H9 (cell line): ENCODE data around the gene UFSP2. TPM values are rescaled to one million over a fixed set of nuclear protein-coding genes. Genes with fewer than 3 reads are reported as not detected.

Experiments used
- DNase-seq: peaks from one replicate; pipeline ENCODE4 v3.0.0-alpha.2; 2017
- H2AFZ ChIP-seq: one replicate; pipeline ENCODE4 v1.6.1; 2013; ENCODE audit warnings: mild to moderate bottlenecking, low read length, control low read depth, moderate library complexity
- H2AK5ac ChIP-seq: 2 replicates; pipeline ENCODE4 v1.6.1; 2013; ENCODE audit warnings: low read length, control low read depth, mixed read lengths; ENCODE audit not compliant: insufficient read length
- H2BK120ac ChIP-seq: one replicate; pipeline ENCODE4 v1.6.1; 2013; ENCODE audit warnings: low read depth, mild to moderate bottlenecking, low read length, control low read depth, inconsistent platforms; ENCODE audit not compliant: poor library complexity, severe bottlenecking
- H2BK12ac ChIP-seq: 2 replicates; pipeline ENCODE4 v1.6.1; 2013; ENCODE audit warnings: low read length, control low read depth, mixed read lengths, low read depth; ENCODE audit not compliant: insufficient read length
- H2BK15ac ChIP-seq: 2 replicates; pipeline ENCODE4 v1.6.1; 2013; ENCODE audit warnings: low read depth, low read length, control low read depth
- H2BK20ac ChIP-seq: one replicate; pipeline ENCODE4 v1.6.1; 2013; ENCODE audit warnings: low read depth, mild to moderate bottlenecking, low read length, control low read depth, inconsistent platforms; ENCODE audit not compliant: poor library complexity, severe bottlenecking
- H2BK5ac ChIP-seq: 2 replicates; pipeline ENCODE4 v1.6.1; 2013; ENCODE audit warnings: low read length, control low read depth, mixed read lengths; ENCODE audit not compliant: insufficient read length
- H3K14ac ChIP-seq: 2 replicates; pipeline ENCODE4 v1.6.1; 2013; ENCODE audit warnings: low read length, control low read depth; ENCODE audit not compliant: insufficient read depth
- H3K18ac ChIP-seq: 2 replicates; pipeline ENCODE4 v1.6.1; 2013; ENCODE audit warnings: low read depth, mild to moderate bottlenecking, mixed read lengths, low read length, control low read depth; ENCODE audit not compliant: insufficient read length
- H3K23ac ChIP-seq: 2 replicates; pipeline ENCODE4 v1.6.1; 2013; ENCODE audit warnings: low read length, control low read depth, mixed read lengths, low read depth; ENCODE audit not compliant: insufficient read length
- H3K23me2 ChIP-seq: 2 replicates; pipeline ENCODE4 v1.6.1; 2013; ENCODE audit warnings: low read depth, mild to moderate bottlenecking, mixed read lengths, low read length, control low read depth; ENCODE audit not compliant: insufficient read length, poor library complexity, severe bottlenecking
- H3K27ac ChIP-seq: 2 replicates; pipeline ENCODE4 v1.5.1; 2013; ENCODE audit warnings: low read length, control low read depth, mixed read lengths, low read depth; ENCODE audit not compliant: insufficient read length
- H3K27me3 ChIP-seq: 2 replicates; pipeline ENCODE4 v1.6.1; 2013; ENCODE audit warnings: low read length, control low read depth, inconsistent platforms; ENCODE audit not compliant: insufficient read depth
- H3K4ac ChIP-seq: 2 replicates; pipeline ENCODE4 v1.6.1; 2013; ENCODE audit warnings: low read depth, mild to moderate bottlenecking, control low read depth, inconsistent platforms, low read length, moderate library complexity
- H3K4me1 ChIP-seq: 2 replicates; pipeline ENCODE4 v1.6.1; 2013; ENCODE audit warnings: low read length, control low read depth, inconsistent platforms; ENCODE audit not compliant: insufficient read depth
- H3K4me2 ChIP-seq: 2 replicates; pipeline ENCODE4 v1.6.1; 2013; ENCODE audit warnings: low read length, control low read depth, mixed read lengths; ENCODE audit not compliant: insufficient read length, insufficient read depth
- H3K56ac ChIP-seq: 2 replicates; pipeline ENCODE4 v1.6.1; 2013; ENCODE audit warnings: low read depth, mild to moderate bottlenecking, mixed read lengths, low read length, control low read depth; ENCODE audit not compliant: insufficient read length
- H3K79me1 ChIP-seq: 2 replicates; pipeline ENCODE4 v1.6.1; 2013; ENCODE audit warnings: low read depth, mild to moderate bottlenecking, moderate library complexity, low read length, control low read depth, inconsistent platforms; ENCODE audit not compliant: insufficient read depth, poor library complexity, severe bottlenecking
- H3K79me2 ChIP-seq: 2 replicates; pipeline ENCODE4 v1.6.1; 2013; ENCODE audit warnings: low read length, control low read depth, inconsistent platforms; ENCODE audit not compliant: insufficient read depth
- H3K9ac ChIP-seq: 2 replicates; pipeline ENCODE4 v1.6.1; 2013; ENCODE audit warnings: low read length, control low read depth, mixed read lengths; ENCODE audit not compliant: insufficient read length; ENCODE audit errors: extremely low read depth
- H3K9me3 ChIP-seq: one replicate; pipeline ENCODE4 v1.6.1; 2013; ENCODE audit warnings: low read depth, low read length, inconsistent platforms; ENCODE audit not compliant: control insufficient read depth
- H3T11ph ChIP-seq: one replicate; pipeline ENCODE4 v1.6.1; 2013; ENCODE audit warnings: mild to moderate bottlenecking, low read length, control low read depth, inconsistent platforms
- H4K20me1 ChIP-seq: one replicate; pipeline ENCODE4 v1.6.1; 2013; ENCODE audit not compliant: control insufficient read depth, insufficient read length, insufficient read depth
- H4K5ac ChIP-seq: 2 replicates; pipeline ENCODE4 v1.6.1; 2013; ENCODE audit warnings: low read depth, mild to moderate bottlenecking, mixed read lengths, low read length, control low read depth; ENCODE audit not compliant: insufficient read length
- H4K8ac ChIP-seq: replicated peaks from 2 replicates; pipeline ENCODE4 v1.6.1; 2013; ENCODE audit warnings: low read length, control low read depth, mixed read lengths, low read depth; ENCODE audit not compliant: insufficient read length
- H4K91ac ChIP-seq: 2 replicates; pipeline ENCODE4 v1.6.1; 2013; ENCODE audit warnings: low read depth, mild to moderate bottlenecking, moderate library complexity, mixed read lengths, low read length, control low read depth; ENCODE audit not compliant: insufficient read length
- H3K27ac Mint-ChIP-seq, 3 experiments: 2 replicates in 2 of 3; 3 replicates in 1 of 3; pipeline ENCODE4 v1.8.0; 2020 to 2021; ENCODE audit warnings: mixed read lengths in 3 of 3, mild to moderate bottlenecking in 1 of 3, moderate library complexity in 1 of 3
- H3K27me3 Mint-ChIP-seq: 2 replicates; pipeline ENCODE4 v1.8.0; 2021; ENCODE audit warnings: low read depth, mild to moderate bottlenecking, moderate library complexity, mixed read lengths
- H3K36me3 Mint-ChIP-seq, 3 experiments: 2 replicates in 2 of 3; 3 replicates in 1 of 3; pipeline ENCODE4 v1.8.0; 2020 to 2021; ENCODE audit warnings: low read depth in 3 of 3, mixed read lengths in 3 of 3; ENCODE audit not compliant: insufficient read depth in 1 of 3
- H3K4me1 Mint-ChIP-seq, 2 experiments: 2 replicates each; pipeline ENCODE4 v1.8.0; 2020; ENCODE audit warnings: mixed read lengths in 2 of 2
- H3K4me3 Mint-ChIP-seq, 2 experiments: 2 replicates in 1 of 2; 3 replicates in 1 of 2; pipeline ENCODE4 v1.8.0; 2020 to 2021; ENCODE audit warnings: mild to moderate bottlenecking in 2 of 2, mixed read lengths in 2 of 2, moderate library complexity in 1 of 2
- H3K9me3 Mint-ChIP-seq, 2 experiments: 2 replicates in 1 of 2; 3 replicates in 1 of 2; pipeline ENCODE4 v1.8.0; 2020; ENCODE audit warnings: mild to moderate bottlenecking in 2 of 2, mixed read lengths in 2 of 2, moderate library complexity in 1 of 2
- WGBS: extraction: QIAGEN DNeasy Blood & Tissue Kit; methylation state at CpG from one replicate; pipeline ENCODE4 v1.1.7; 2013; ENCODE audit warnings: missing lambda C conversion rate, low lambda C conversion rate, mixed read lengths; ENCODE audit not compliant: insufficient read length; ENCODE audit errors: extremely low coverage; 5-methylcytosine and 5-hydroxymethylcytosine counted together
- total RNA-seq: library from RNA; stranded (reverse); gene quantifications from 2 replicates; pipeline ENCODE4 v1.2.1, GENCODE V29; 2021
- TF ChIP-seq, protein P1 (sequence below): fragments of 200-600 bp; sonication (generic); conservative IDR thresholded peaks from 3 replicates; pipeline ENCODE4 v1.8.0; 2021; ENCODE audit warnings: antibody characterized with exemption, mild to moderate bottlenecking

The UFSP2 gene
- total RNA-seq, 1 experiment from 2014 or later = 41.1 TPM

DNA sequence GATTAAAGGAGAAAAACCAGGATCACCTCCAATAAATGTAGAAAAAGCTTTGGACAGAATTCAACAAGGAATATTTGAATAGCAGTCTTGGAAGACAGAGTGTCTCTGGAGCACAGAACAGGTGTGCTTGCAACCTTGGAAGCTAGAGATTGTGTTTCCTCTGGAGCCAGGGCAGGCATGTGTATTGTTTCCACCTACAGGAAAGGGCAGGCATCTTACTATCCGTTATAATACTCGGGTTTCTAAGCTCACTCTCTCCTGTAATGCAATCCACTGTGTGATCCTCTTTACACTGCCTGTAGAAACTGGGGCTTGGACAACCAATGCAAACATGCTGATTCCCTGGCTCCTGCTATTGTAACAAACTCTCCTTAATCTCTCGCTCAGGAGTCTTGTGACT lies 31.4 kb upstream of the UFSP2 start:
- Histone ChIP-seq H2BK20ac (no peak overlapping the region), H4K5ac (no peak overlapping the region), H3K23me2 (no peaks in the 10 kb centered on the region), H2BK5ac (no peak overlapping the region), H3K4me1 (no peaks in the 10 kb centered on the region), H3K79me2 (no peaks in the 10 kb centered on the region), H4K8ac (no peak overlapping the region), H3K18ac (no peak overlapping the region), H2AK5ac (no peak overlapping the region), H2BK120ac (no peak overlapping the region), H3K27me3 (no peaks in the 10 kb centered on the region), H3K9me3 (no peaks in the 10 kb centered on the region), H2BK15ac (no peak overlapping the region), H4K91ac (no peak overlapping the region), H3K4me2 (no peak overlapping the region), H3K4ac (no peak overlapping the region), H3T11ph (no peak overlapping the region), H3K14ac (no peak overlapping the region), H4K20me1 (no peaks in the 10 kb centered on the region), H3K23ac (no peak overlapping the region), H3K79me1 (no peaks in the 10 kb centered on the region), H3K56ac (no peak overlapping the region), H2AFZ (no peak overlapping the region), H3K27ac (no peak overlapping the region), H2BK12ac (no peak overlapping the region), H3K9ac (no peak overlapping the region)
- H3K9me3 Mint-ChIP-seq = no peaks in the 10 kb centered on the region
- H3K4me3 Mint-ChIP-seq = no peak overlapping the region
- WGBS = no CpG with 5 or more reads among the region's 3 CpGs
- no peak for DNase-seq
- peak overlapping the region in 1 of 3 experiments; percentile 38; a peak in 1 of 7 replicates for H3K27ac Mint-ChIP-seq
- H3K4me1 Mint-ChIP-seq = peaks cover 8 to 10% of the 10 kb centered on the region in 2 experiments
- TF ChIP-seq, protein P1, sequence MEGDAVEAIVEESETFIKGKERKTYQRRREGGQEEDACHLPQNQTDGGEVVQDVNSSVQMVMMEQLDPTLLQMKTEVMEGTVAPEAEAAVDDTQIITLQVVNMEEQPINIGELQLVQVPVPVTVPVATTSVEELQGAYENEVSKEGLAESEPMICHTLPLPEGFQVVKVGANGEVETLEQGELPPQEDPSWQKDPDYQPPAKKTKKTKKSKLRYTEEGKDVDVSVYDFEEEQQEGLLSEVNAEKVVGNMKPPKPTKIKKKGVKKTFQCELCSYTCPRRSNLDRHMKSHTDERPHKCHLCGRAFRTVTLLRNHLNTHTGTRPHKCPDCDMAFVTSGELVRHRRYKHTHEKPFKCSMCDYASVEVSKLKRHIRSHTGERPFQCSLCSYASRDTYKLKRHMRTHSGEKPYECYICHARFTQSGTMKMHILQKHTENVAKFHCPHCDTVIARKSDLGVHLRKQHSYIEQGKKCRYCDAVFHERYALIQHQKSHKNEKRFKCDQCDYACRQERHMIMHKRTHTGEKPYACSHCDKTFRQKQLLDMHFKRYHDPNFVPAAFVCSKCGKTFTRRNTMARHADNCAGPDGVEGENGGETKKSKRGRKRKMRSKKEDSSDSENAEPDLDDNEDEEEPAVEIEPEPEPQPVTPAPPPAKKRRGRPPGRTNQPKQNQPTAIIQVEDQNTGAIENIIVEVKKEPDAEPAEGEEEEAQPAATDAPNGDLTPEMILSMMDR = peak; percentile 30; the same call in 2 of the 3 replicates
- peaks cover 0 to 3% (median 0%) of the 10 kb centered on the region in 3 experiments; a peak in 2 of 7 replicates for H3K36me3 Mint-ChIP-seq
- H3K27me3 Mint-ChIP-seq = no peaks in the 10 kb centered on the region
